DLD1 (cell line): ENCODE results near the gene PRR36.

ENCODE experiments used
- in situ Hi-C: cut with HindIII; loops from 2 replicates; pipeline ENCODE4 v1.10.0; 2017; ENCODE audit warnings: low sequenced_read_pairs

Gene PRR36

DNA sequence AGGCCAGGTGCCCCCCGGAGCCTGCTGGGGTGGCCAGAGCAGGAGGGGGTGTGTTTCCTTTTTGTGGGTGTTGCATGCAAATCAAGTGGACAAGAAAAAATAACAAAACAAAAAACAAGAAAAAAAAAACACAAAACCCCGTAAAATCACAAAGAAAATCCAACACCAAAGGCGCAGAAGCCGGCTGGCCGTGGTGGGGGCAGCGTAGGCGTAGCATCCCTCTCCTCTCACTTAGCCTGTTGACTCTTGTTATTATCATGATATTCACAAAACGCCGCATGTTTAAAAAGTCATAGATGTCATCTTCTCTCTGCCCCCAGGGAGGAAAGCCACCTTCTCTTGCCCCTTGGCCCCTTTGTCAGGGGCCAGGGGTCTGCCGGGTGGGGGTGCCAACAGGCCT, 39.5 kb upstream of the PRR36 start:
- in situ Hi-C loops, result no loop called here

DNA sequence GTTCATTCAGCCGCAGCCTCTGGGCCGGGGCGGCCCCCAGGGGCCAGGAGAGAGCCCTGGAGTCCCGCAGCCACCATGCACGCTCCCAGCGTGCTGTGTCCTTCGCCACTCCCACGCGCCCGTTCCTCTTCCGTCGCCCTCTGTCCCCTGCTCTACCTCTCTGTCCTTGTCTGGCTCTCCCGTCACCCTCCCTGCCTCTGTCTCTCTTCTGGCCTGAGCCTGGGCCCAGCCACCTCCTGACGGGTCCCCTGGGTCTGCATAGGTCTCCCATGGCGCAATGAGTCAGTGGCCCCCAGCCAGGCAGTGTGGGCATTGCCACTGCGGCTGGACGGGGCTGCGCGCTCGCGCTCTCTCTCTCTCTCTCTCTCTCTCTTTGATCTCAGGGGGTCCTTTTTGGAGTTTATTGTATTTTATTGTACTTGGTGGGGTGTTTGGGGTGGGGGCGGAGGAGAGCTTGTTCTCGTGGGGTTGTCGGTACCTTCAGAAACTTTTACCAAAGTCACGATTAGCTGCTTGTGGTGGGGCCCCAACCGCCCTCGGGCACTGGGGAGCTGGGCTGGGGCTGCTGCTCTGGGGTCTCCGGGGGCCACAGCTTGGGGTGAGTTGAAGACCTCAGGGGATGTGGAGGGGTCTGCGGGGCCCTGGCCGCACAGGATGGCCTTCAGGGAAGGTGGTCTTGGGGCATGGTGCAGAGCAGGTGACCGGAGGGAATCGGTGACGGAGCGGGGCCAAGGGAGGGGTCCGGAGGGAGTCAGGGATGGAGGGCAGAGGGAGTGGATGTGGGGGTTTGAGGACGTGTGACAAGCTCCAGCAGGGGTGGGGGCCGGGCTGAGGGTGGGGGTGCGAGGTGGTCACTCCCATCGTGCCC, 38.7 kb upstream of the PRR36 start:
- in situ Hi-C loops, result no loop called here

DNA sequence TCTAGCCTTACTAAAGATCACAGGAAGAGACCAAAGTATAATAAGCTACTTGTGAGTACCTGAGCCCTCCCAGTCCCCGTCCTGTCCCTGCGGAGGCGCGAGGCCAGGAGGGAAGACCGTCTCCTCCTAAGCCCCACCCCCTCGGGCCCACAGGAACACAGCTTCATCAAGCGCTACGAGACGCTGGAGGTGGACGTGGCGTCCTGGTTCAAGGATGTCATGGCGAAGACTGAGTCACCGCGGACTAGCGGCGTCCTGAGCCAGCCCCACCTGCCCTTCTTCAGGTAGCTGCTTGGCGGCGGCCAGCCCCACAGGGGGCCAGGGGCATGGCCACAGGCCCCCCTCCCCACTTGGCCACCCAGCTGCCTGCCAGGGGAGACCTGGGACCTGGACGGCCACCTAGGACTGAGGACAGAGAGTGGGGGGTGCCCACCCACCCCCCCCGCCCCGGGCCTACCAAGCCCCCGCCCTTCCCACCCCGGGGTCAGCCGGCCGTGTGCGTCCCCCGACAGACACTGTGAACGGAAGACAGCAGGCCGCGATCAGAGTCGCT, 38.0 kb upstream of the PRR36 start:
- in situ Hi-C loops, result no loop called here

DNA sequence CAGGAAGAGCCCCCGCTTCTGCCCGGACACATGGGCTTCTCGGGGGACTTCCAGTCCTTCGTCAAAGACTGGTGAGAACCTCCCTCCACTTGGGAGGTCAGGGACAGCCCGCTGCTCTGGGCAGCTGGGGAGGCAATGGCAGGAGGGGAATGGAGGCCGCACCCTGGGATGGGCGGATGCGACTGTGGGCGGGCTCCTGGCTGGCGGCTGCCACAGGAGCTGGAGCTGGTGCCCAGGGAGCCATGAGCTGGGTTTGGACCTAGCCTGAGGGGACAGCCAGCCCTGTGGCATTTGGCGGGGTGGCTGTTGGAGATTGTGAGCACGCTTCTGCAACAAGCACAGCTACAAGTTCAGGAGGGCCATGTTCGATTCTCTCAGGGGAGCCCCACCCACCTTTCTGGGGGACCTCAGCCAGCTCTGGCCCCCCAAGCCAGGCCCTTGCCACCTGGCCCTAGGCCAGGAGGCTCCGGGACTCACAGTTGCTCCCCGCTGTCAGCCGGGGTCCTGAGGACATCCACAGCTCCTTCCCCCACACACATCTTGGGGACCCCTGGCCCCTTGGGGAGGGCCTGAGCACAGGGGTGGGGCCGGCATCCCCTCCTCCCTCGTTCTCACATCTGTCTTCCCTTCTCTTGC, 37.4 kb upstream of the PRR36 start:
- in situ Hi-C loops, result no loop called here

DNA sequence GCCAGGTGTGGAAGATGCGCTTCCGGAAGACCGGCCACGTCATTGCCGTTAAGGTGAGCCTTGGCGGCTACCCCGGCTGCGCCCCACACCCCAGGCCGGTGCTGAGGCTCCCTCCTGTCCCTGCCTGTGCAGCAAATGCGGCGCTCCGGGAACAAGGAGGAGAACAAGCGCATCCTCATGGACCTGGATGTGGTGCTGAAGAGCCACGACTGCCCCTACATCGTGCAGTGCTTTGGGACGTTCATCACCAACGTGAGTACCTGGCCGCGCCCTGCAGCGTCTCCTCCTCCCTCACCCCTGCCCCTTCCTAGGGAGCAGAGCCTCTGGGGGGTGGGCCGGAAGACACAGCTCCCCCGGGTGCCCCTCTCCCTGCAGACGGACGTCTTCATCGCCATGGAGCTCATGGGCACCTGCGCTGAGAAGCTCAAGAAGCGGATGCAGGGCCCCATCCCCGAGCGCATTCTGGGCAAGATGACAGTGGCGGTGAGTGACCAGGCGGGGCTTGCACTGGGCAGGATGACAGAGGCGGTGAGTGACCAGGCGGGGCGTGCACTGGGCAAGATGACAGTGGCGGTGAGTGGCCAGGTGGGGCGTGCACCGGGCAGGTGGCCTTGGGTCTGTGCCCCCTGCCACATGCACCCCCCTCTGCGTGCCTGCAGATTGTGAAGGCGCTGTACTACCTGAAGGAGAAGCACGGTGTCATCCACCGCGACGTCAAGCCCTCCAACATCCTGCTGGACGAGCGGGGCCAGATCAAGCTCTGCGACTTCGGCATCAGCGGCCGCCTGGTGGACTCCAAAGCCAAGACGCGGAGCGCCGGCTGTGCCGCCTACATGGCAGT, 36.4 kb upstream of the PRR36 start:
- in situ Hi-C loops, result no loop called here

DNA sequence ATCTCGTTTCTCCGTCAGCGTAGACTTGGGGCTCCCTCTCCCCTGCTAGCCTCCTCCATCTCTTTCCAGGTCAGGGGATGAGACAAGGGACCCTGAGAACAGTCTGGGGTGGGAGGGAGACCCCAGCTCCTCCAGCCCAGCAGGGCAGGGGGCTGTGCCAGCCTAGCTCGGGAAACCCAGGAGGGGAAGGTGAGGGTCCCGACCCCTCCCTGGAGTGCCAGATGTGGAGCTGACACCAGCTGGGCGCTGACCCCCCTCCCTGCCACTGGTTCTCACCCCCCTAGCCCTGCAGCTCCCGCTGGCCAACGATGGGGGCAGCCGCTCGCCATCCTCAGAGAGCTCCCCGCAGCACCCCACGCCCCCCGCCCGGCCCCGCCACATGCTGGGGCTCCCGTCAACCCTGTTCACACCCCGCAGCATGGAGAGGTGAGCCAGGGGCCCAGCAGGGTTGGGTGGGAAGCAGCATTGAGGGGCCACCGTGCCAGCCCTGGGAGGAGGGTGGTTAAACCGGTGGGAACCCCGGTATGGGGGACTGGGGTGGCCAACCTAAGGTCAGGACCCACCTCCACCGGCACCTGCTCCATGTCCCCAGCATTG, 35.4 kb upstream of the PRR36 start:
- in situ Hi-C loops, result no loop called here

DNA sequence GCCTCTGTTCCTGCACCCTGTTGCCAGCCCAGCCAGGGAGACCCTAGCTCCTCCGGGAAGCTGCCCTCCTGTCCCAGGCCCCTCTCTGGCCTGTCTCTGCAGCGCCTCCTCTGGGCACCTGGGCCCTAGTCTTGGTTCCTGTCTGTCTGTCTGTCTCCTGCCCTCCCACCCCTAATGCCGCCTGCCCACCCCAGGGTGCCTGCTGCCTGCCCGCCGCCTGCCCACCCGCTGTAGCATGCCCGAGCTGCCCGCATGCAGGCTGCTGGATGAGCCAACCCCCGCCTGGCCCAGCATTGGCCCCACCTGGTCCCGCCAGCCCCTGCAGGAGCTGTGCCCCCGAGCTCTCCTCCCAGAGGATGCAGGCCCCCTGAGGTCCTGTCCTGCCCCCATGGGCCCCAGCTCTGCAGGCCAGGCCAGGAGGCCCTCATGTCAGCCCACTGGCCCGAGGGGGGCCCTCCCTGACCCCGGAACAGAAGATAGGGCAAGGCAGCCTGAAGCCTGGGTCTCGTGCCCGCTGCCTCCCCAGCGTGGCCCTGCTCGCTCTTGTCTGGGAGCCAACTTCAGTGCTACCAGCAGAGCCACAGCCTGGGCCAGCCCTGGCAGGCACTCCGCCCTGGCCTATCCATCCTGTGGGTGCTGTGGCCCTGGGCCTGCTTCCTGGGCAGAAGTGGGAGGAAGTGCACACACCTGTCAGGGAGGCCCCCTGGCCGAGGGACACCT, 34.7 kb upstream of the PRR36 start:
- in situ Hi-C loops, result no loop called here

DNA sequence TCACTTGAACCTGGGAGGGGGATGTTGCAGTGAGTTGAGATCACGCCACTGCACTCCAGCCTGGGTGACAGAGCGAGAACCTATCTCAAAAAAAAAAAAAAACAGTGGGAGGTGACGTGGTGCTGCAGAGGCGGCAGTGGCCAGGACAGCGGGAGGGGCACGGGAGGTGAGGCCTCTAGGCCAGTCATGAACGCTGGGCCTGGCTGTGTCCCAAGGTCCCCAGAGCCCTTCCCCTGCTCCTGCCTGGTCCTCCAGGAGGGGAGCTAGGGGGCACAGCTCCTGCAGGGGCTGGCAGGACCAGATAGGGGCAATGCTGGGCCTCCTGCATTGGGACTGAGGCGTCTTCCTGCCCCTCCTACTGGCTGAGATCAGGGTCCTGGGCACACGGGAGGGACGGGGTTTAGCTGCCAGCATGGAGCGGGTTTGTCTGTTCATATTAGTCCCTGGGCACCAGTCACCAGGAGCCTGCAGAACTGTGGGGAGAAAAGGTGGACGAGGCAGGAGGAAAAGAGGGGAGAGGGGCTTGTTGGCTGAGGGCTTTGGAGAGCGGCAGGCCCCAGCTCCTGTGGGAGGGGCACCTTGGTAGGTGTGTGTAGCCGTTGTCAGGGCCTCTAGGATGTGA, 34.0 kb upstream of the PRR36 start:
- in situ Hi-C loops, result no loop called here

DNA sequence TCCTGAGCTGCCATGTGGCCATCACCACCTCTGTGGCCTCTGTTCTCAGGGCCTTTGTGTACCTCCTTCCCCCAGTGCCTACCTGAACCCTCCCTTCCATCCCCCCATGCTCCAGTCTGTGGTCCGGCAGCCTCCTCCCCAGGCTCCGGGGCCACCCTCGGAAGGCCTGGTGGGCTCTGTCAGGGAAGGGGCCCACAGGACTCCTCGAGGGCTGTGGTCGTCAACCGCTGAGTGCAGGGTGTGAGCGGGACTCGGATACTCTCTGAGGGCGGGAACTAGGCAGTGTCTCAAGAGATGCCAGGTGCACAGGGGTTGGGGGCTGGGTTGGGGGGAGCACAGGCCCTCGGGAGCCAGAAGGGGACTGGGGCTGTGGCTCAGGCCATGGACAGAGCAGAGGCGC, 33.4 kb upstream of the PRR36 start:
- in situ Hi-C loops, result no loop called here

DNA sequence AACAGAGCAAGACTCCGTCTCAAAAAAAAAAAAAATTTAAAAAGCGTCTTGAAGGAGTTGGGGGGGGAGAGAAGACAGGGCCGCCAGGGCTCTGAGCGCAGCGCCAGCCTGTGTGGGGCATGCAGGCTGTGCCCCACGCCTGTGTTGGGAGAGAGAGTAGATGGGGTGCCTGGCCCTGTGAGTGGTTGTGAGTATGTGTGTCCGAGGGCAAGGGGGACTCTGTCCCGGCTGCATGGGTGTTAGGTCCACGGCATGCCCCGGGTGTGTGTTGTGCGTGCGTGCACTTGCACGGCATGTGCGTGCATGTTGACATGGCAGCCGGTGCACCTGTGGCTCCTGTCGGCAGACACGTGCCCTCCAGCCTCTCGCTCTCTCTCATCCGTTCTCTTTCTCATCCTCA, 32.9 kb upstream of the PRR36 start:
- in situ Hi-C loops, result no loop called here

DNA sequence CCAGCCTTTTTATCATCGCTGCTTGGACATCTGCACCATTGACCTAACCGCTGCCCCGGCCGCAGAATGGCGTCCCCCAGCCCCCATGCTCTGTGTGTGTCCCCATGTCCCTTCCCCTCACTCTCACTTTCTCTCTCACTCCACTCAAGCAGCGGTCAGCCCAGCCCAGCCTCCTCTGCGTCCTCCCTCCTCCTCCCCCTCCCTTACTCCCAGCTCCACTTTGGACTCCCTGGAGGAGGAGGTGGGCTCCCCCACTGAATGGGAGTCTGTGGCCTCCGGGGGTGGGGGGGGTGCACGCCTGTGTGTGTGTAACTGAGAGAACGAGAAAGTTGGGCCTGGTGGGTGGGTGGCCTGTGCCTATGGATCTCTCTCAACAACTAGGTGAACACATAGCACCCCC, 31.7 kb upstream of the PRR36 start:
- in situ Hi-C loops, result no loop called here

DNA sequence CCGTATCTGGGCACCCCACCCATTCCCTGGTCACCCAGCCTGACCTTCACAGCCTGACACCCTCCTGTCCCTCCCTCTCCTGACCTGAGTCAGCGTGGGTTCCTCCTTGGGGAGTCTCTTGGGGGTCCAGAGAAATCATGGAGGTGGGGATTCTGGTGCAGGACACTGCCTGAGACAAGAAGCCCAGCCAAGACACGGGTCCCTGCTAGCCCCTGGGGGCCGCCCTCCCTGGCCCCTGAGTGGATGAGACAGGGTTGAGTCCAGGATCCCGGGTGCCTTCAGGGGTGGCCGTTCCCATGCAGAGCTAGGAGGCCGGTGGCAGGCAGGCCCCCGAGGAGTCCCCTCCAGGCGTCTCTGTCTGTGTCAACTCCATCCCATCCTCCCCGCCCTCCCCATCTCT, 31.1 kb upstream of the PRR36 start:
- in situ Hi-C loops, result no loop called here

DNA sequence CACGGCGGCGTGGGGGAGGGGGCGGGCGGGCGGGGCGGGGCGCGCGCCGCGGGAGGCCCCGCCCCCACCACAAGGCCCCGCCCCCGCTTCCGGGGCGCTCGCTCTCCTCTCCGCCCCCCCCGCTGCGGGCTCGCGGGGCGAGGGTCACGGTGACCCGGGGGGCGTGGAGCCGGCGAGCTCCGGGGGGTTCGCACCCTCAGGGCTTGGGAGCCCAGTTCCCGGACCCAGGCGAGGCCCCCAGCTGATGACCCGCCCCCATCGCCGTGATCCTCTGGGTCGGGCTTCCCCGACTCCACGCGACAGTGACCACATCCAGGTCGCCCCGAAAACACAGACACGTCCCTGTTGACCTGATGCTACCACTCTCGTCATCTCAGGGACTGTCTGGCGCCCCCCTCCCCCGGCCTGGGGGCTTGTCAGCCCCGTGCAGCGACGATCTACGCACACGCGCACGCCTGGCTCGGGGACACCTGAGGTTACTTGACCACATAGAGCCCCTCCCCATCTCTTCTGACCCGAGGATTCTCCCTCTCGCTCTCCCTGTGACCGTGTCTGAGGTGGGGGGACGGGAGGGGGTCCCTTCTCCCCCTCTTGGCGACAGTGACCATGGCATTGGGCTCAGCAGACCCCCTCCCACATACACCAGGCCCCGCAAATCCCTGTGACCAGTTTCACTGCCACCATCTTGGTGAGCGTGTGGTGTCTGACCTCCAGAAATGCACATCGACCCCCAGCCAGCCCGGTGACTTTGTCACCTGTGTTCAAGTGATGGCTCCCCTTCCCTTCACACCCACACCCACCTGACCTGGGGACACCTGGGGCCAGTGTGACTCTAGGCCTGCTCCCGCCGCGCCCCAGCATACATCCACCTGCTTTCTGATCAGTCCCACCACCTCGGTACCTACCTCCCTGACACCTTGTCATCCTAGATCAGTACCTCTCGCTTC, 30.2 kb upstream of the PRR36 start:
- in situ Hi-C loops, result no loop called here

DNA sequence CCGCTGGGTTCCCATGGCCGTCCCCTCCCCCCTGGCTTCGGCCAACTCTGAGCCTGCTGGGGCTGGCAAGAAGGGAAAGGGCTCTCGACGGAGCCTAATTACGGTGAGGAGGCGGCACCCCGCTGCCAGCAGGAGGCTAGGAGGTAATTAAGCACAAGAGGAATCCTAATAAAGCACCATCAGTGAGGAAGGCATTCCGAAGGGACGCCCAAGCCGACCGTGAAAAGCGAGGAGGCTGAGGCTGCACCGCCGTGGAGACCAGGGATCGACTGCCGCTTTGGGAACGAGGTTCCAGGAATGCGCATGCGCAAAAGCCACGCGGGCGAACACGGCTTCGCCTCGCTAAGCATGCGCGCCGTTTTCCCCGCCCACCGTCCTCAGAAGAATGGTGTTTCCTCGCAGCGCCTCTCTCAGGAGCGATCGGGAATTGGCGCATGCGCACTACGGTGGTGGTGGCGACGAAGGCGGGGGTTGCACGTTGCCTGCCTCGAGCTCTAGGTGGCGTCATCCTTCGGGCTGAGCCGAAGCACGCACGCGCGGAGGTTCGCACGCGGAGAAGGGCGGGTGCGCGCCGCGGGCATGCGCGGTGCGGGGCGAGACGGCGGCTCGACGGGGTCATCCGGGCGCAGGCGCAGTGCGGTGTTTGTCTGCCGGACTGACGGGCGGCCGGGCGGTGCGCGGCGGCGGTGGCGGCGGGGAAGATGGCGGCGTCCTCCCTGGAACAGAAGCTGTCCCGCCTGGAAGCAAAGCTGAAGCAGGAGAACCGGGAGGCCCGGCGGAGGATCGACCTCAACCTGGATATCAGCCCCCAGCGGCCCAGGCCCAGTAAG, 29.3 kb upstream of the PRR36 start, which contains the start of gene MAP2K7:
TSS of gene MAP2K7 (plus strand) at position 634 of the 830 bp plus-strand sequence. CDS start at position 702, 68 bp downstream.
- in situ Hi-C loops, result no loop called here

DNA sequence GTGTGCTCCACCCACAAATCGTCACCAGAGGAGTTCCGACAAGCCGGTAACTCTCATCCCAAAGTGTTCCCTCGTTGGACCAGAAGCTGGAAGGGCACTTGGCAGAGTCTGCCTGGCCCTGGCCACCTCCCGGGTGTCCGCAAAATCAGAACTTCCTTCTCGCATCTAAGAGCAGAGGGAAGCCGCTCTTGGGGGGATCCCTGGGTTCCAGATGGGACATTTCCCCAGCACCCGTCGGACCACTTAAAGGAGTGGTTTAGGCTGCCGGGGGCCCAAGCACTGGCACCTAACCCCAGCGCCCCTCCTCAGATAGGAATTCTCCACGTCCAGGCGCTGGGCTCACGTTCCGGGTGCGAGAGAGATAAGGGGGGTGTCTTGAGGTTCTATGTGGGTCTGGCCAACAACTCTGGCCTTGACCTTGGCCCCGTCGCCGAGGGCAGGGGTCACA, 28.6 kb upstream of the PRR36 start:
- in situ Hi-C loops, result no loop called here

DNA sequence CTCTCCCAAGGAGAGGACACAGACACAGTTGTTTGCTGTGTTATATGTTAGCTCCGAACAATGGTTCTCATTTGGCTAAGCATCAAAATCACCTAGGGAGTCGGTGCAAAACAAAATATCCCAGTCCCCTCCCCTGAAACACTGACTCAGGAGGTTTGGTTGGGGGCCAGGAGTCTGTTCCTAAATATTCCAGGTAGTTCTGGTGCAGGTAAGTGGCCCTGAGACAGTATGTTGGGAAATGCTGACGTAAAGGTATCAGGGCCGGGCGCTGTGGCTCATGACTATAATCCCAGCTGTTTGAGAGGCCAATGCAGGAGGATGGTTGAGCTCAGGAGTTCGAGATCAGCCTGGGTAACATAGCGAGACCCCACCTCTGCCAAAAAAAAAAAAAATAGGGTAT, 27.1 kb upstream of the PRR36 start:
- in situ Hi-C loops, result no loop called here

DNA sequence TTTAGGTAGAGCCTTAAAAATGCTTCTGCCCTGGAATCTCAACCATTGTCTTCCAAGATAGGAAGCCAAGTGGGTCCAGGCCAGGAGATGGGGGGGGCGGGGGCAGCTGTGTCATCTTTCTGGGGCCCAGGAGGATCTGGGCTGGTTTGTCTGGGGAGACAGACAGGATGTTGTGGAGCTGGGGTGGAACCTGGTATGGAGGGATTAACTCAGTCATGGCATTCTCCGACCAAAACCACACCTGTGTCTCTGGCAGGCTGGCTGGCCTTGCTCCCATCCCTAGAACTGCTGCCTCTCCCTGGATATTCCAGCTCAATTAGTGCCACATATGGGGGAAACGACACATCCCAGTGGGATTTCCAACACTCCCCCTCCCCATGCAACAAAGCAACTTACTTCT, 26.7 kb upstream of the PRR36 start:
- in situ Hi-C loops, result no loop called here

DNA sequence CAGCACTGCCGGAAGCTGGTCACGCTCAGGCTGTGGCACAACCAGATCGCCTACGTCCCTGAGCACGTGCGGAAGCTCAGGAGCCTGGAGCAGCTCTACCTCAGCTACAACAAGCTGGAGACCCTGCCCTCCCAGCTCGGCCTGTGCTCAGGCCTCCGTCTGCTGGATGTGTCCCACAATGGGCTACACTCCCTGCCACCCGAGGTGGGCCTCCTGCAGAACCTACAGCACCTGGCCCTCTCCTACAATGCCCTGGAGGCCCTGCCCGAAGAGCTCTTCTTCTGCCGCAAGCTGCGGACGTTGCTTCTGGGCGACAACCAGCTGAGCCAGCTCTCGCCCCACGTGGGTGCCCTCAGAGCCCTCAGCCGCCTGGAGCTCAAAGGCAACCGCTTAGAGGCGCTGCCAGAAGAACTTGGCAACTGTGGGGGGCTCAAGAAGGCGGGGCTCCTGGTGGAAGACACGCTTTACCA, 26.2 kb upstream of the PRR36 start:
- in situ Hi-C loops, result no loop called here
